Measurements from ENCODE around the gene EFNB3.

The EFNB3 gene

DNA sequence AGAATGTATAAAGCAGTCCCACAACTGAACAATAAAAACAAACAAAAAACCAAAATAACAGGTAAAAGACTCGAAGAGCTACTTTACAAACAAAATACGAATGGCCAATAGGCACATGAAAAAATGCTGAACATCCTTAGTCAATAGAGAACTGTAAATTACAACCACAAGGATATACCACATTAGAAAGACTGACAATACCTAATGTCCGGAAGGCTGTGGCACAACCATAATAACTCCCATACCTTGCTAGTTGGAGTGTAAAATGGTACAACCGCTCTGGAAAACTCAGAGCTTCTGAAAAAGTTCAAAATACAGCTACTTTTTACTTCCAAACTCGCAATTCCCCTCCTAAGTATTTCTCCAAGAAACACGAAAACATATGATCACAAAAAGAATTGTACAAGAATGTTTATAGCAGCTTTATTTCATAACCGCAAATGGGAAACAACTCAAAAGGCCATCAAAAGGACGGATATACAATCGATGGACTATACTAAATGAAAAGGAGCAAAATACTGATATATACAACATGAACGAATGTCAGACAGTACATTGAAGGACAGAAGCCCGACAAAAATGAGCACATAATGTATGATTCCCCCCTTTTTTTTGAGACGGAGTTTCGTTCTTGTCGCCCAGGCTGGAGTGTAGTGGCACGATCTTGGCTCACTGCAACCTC, 20.0 kb upstream of the EFNB3 start:
- H3K9me3 ChIP-seq (ENCODE audit: control insufficient read depth, insufficient read depth, low read length) = no peaks in the 10 kb centered on the region
- no peak overlapping the region; the same call in 1 of the 2 replicates for H3K4me3 ChIP-seq (ENCODE audit: low read length)
- H3K27ac ChIP-seq (ENCODE audit: low read length) = no peak overlapping the region
- no peaks in the 10 kb centered on the region for H3K4me1 ChIP-seq (ENCODE audit: control insufficient read depth, insufficient read depth, low read length)
- DNase-seq (ENCODE audit: low read depth, low spot score) = no peak
- H3K27me3 ChIP-seq (ENCODE audit: control insufficient read depth, insufficient read depth, low read length) = no peaks in the 10 kb centered on the region
- no peaks in the 10 kb centered on the region for H3K36me3 ChIP-seq (ENCODE audit: control insufficient read depth, insufficient read depth, low read length)
- no CpG with 5 or more reads among the region's 15 CpGs for WGBS (ENCODE audit: insufficient coverage, insufficient read length)

DNA sequence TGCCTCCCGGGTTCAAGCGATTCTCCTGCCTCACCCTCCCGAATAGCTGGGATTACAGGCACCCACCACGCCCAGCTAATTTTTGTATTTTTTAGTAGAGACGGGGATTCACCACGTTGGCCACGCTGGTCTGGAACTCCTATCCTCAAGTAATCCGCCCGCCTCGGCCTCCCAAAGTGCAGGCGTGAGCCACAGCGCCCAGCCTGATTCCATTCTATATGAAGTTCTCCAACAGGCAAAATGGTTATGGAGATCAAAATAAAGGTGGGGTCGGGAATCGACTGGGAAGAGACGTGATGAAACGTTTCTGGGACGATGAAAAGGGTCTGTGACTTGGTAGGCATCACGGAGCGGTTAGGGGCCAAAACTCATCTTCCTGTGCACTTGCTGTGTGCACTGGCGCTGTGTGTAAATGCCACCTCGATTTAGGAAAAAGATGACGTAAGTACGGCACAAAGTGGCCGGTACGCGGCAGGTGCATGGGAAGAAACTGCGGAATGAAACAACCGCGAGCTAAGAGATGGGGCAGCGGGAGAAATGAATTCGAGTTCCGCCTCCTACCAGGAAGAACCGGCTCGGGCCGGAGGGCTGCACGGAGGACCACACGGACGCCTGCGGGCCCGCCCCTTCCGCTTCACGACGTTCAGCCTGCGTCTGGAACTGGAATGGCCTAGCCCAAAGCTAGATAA, 19.3 kb upstream of the EFNB3 start:
- no peaks in the 10 kb centered on the region for H3K36me3 ChIP-seq (ENCODE audit: control insufficient read depth, insufficient read depth, low read length)
- no peak overlapping the region for H3K27ac ChIP-seq (ENCODE audit: low read length)
- H3K4me1 ChIP-seq (ENCODE audit: control insufficient read depth, insufficient read depth, low read length) = no peaks in the 10 kb centered on the region
- DNase-seq (ENCODE audit: low read depth, low spot score) = peak; percentile 68
- WGBS (ENCODE audit: insufficient coverage, insufficient read length) = no CpG with 5 or more reads among the region's 44 CpGs
- H3K4me3 ChIP-seq (ENCODE audit: low read length) = peak overlapping the region; percentile 82; the same call in 1 of the 2 replicates
- H3K27me3 ChIP-seq (ENCODE audit: control insufficient read depth, insufficient read depth, low read length) = no peaks in the 10 kb centered on the region
- H3K9me3 ChIP-seq (ENCODE audit: control insufficient read depth, insufficient read depth, low read length) = no peaks in the 10 kb centered on the region

GRCh38 chr17:7686222-7687071, 18.6 kb upstream of the EFNB3 start:
- no CpG with 5 or more reads among the region's 30 CpGs for WGBS (ENCODE audit: insufficient coverage, insufficient read length)

GRCh38 chr17:7687072-7687907, 17.7 kb upstream of the EFNB3 start, which contains the start of gene TP53:
TP53 (minus strand) TSS chr17:7687490; CDS start chr17:7676594, 10,896 bp downstream.
- no peaks in the 10 kb centered on the region for H3K27me3 ChIP-seq (ENCODE audit: control insufficient read depth, insufficient read depth, low read length)
- WGBS (ENCODE audit: insufficient coverage, insufficient read length) = 100% methylated on average over 1 of the region's 30 CpGs
- peak; percentile 93 for DNase-seq (ENCODE audit: low read depth, low spot score)
- H3K4me3 ChIP-seq (ENCODE audit: low read length) = peak within 1 kb of the TSS; percentile 82
- no peak within 1 kb of the TSS for H3K27ac ChIP-seq (ENCODE audit: low read length)
- H3K9me3 ChIP-seq (ENCODE audit: control insufficient read depth, insufficient read depth, low read length) = no peaks in the 10 kb centered on the region
- no peaks in the 10 kb centered on the region for H3K4me1 ChIP-seq (ENCODE audit: control insufficient read depth, insufficient read depth, low read length)
- no peaks in the 10 kb centered on the region for H3K36me3 ChIP-seq (ENCODE audit: control insufficient read depth, insufficient read depth, low read length)

More at GRCh38 chr17:7686222-7687071, 18.6 kb upstream of the EFNB3 start:
- no peak overlapping the region for H3K27ac ChIP-seq (ENCODE audit: low read length)
- H3K4me1 ChIP-seq (ENCODE audit: control insufficient read depth, insufficient read depth, low read length) = no peaks in the 10 kb centered on the region
- peak overlapping the region; percentile 82 for H3K4me3 ChIP-seq (ENCODE audit: low read length)
- H3K9me3 ChIP-seq (ENCODE audit: control insufficient read depth, insufficient read depth, low read length) = no peaks in the 10 kb centered on the region
- no peaks in the 10 kb centered on the region for H3K36me3 ChIP-seq (ENCODE audit: control insufficient read depth, insufficient read depth, low read length)
- no peaks in the 10 kb centered on the region for H3K27me3 ChIP-seq (ENCODE audit: control insufficient read depth, insufficient read depth, low read length)
- no peak for DNase-seq (ENCODE audit: low read depth, low spot score)

DNA sequence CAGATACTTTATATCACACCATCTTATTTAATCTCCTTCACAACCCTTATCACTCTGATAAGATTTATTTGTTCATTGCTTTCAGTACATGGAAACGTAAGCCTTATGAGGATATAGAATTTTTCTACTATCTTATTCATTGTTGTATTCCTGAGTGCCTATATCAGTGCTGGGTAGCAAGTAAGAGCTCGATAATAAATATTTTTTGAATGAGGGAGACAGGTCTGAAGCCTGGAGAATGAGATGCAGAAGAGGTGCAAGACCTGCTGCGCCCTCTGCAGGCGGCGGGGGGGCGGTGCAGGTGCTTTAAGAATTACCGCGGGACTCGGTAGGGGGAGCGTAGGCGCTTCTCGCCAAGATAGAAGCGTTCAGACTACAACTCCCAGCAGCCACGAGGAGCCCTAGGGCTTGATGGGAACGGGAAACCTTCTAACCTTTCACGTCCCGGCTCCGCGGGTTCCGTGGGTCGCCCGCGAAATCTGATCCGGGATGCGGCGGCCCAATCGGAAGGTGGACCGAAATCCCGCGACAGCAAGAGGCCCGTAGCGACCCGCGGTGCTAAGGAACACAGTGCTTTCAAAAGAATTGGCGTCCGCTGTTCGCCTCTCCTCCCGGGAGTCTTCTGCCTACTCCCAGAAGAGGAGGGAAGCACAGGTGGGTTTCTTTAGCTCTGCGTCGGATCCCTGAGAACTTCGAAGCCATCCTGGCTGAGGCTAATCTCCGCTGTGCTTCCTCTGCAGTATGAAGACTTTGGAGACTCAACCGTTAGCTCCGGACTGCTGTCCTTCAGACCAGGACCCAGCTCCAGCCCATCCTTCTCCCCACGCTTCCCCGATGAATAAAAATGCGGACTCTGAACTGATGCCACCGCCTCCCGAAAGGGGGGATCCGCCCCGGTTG, 16.8 kb upstream of the EFNB3 start, which contains the start of gene WRAP53:
Gene WRAP53 (plus strand): TSS at position 570 of the 900 bp plus-strand sequence. CDS start 172 bp downstream, at position 742.
- Histone ChIP-seq H3K27me3 (ENCODE audit: control insufficient read depth, insufficient read depth, low read length) (no peaks in the 10 kb centered on the region), H3K36me3 (ENCODE audit: control insufficient read depth, insufficient read depth, low read length) (no peaks in the 10 kb centered on the region), H3K9me3 (ENCODE audit: control insufficient read depth, insufficient read depth, low read length) (no peaks in the 10 kb centered on the region), H3K4me1 (ENCODE audit: control insufficient read depth, insufficient read depth, low read length) (no peaks in the 10 kb centered on the region), H3K27ac (ENCODE audit: low read length) (no peak within 1 kb of the TSS), H3K4me3 (ENCODE audit: low read length) (peak within 1 kb of the TSS; percentile 82)
- WGBS (ENCODE audit: insufficient coverage, insufficient read length) = no CpG with 5 or more reads among the region's 51 CpGs
- peak; percentile 97 for DNase-seq (ENCODE audit: low read depth, low spot score)

GRCh38 chr17:7688808-7689316, 16.1 kb upstream of the EFNB3 start:
- H3K4me1 ChIP-seq (ENCODE audit: control insufficient read depth, insufficient read depth, low read length) = no peaks in the 10 kb centered on the region
- no peak for DNase-seq (ENCODE audit: low read depth, low spot score)
- H3K36me3 ChIP-seq (ENCODE audit: control insufficient read depth, insufficient read depth, low read length) = no peaks in the 10 kb centered on the region
- H3K9me3 ChIP-seq (ENCODE audit: control insufficient read depth, insufficient read depth, low read length) = no peaks in the 10 kb centered on the region
- no peak overlapping the region for H3K27ac ChIP-seq (ENCODE audit: low read length)
- no CpG with 5 or more reads among the region's 13 CpGs for WGBS (ENCODE audit: insufficient coverage, insufficient read length)
- H3K4me3 ChIP-seq (ENCODE audit: low read length) = peak overlapping the region; percentile 59
- no peaks in the 10 kb centered on the region for H3K27me3 ChIP-seq (ENCODE audit: control insufficient read depth, insufficient read depth, low read length)

DNA sequence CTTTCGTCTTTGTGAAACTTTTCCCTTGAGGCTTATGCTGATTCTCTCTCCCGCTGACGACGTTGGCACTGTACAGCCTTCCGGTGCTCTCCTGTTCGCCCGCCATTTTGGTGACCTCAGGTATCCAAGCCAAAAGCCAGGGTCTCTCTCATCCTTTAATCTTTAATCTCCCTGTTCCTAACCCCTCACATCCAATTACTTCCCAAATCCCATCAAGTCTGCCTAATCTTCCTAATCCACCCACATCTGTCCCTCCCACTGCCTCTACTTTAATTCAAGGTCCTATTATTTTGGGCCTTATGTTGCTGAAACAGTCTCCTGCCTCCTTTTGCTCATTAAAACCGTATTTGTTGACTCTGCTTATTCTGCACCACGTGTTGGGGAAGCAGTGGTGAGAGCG, 9.4 kb upstream of the EFNB3 start:
- H3K27ac ChIP-seq (ENCODE audit: low read length) = no peak overlapping the region
- no peak overlapping the region for H3K4me3 ChIP-seq (ENCODE audit: low read length)
- no peaks in the 10 kb centered on the region for H3K36me3 ChIP-seq (ENCODE audit: control insufficient read depth, insufficient read depth, low read length)
- H3K4me1 ChIP-seq (ENCODE audit: control insufficient read depth, insufficient read depth, low read length) = no peaks in the 10 kb centered on the region
- H3K9me3 ChIP-seq (ENCODE audit: control insufficient read depth, insufficient read depth, low read length) = no peaks in the 10 kb centered on the region
- H3K27me3 ChIP-seq (ENCODE audit: control insufficient read depth, insufficient read depth, low read length) = no peaks in the 10 kb centered on the region
- no CpG with 5 or more reads among the region's 10 CpGs for WGBS (ENCODE audit: insufficient coverage, insufficient read length)
- no peak for DNase-seq (ENCODE audit: low read depth, low spot score)

DNA sequence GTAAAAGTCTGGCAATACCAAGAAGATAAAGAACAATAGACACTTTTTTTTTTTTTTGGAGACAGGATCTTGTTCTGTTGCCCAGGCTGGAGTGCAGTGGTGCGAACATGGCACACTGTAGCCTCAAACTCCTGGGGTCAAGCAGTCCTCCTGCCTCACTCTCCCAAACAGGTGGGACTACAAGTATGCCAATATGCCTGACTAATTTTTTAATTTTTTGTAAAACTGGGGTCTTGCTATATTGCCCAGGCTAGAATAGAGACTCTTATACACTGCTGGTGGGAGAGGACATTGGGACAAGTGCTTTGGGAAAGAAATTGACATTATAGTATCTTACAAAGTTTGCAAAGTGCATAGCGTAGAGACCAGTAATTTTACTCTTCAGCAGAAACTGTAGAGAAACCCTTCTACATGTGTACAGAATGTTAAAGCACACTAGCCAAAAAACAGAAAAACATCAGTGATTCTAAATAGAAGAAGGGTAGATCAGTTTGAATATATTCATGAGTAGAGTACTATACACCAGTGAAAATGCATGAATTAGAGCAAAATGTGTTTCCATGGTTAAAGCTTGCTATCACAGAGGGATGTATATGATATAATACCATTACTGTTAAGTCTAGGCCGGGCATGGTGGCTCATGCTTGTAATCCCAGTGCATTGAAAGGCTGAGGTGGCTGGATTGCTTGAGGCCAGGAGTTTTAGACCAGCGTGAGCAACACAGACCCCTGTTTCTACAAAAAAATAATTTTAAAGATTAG, 7.0 kb upstream of the EFNB3 start:
- Histone ChIP-seq H3K27me3 (ENCODE audit: control insufficient read depth, insufficient read depth, low read length) (no peaks in the 10 kb centered on the region), H3K9me3 (ENCODE audit: control insufficient read depth, insufficient read depth, low read length) (no peaks in the 10 kb centered on the region), H3K27ac (ENCODE audit: low read length) (no peak overlapping the region), H3K36me3 (ENCODE audit: control insufficient read depth, insufficient read depth, low read length) (no peaks in the 10 kb centered on the region; the same call in 1 of the 2 replicates), H3K4me3 (ENCODE audit: low read length) (no peak overlapping the region), H3K4me1 (ENCODE audit: control insufficient read depth, insufficient read depth, low read length) (peaks cover under 1% of the 10 kb centered on the region; the same call in 1 of the 2 replicates)
- no CpG with 5 or more reads among the region's 4 CpGs for WGBS (ENCODE audit: insufficient coverage, insufficient read length)
- no peak for DNase-seq (ENCODE audit: low read depth, low spot score)

All from iPS DF 6.9 (cell line).